NCI-H748 (cell line): Measurements from ENCODE around the gene ALCAM.

Source experiments
- DNase-seq: peaks from one replicate; lab custom pipeline; 2025; ENCODE audit not compliant: unreplicated experiment; lab: John Stamatoyannopoulos, UW

Gene ALCAM

GRCh38 chr3:105424412-105425152 is 57.9 kb downstream of the ALCAM start:
- DNase-seq = no peak

- no peak for DNase-seq
Measured at GRCh38 chr3:105425153-105425502, 58.4 kb downstream of the ALCAM start.

- DNase-seq = no peak
Measured at GRCh38 chr3:105427332-105427731, 60.6 kb downstream of the ALCAM start.

GRCh38 chr3:105429034-105429762 is 62.5 kb downstream of the ALCAM start:
- DNase-seq = peak; percentile 71

- peak; percentile 16 for DNase-seq
Measured at GRCh38 chr3:105430455-105430854, 63.7 kb downstream of the ALCAM start.

- DNase-seq = peak; percentile 78
Measured at GRCh38 chr3:105431200-105431599, 64.5 kb downstream of the ALCAM start.

- DNase-seq = no peak
Measured at GRCh38 chr3:105435277-105435676, 68.6 kb downstream of the ALCAM start.

GRCh38 chr3:105436687-105437086 is 70.0 kb downstream of the ALCAM start:
- no peak for DNase-seq

GRCh38 chr3:105440113-105440512 is 73.4 kb downstream of the ALCAM start:
- DNase-seq = no peak

GRCh38 chr3:105444725-105445124 is 78.0 kb downstream of the ALCAM start:
- no peak for DNase-seq

- DNase-seq = peak; percentile 11
Measured at GRCh38 chr3:105448338-105448982, 81.8 kb downstream of the ALCAM start.

GRCh38 chr3:105449414-105449813 is 82.7 kb downstream of the ALCAM start:
- no peak for DNase-seq

GRCh38 chr3:105456017-105456416 is 89.3 kb downstream of the ALCAM start:
- DNase-seq = no peak

- no peak for DNase-seq
Measured at GRCh38 chr3:105458518-105459215, 92.0 kb downstream of the ALCAM start.

- no peak for DNase-seq
Measured at GRCh38 chr3:105459566-105460290, 93.0 kb downstream of the ALCAM start.

GRCh38 chr3:105463620-105464019 is 96.9 kb downstream of the ALCAM start:
- no peak for DNase-seq

GRCh38 chr3:105465251-105465853 is 98.6 kb downstream of the ALCAM start:
- DNase-seq = no peak

- no peak for DNase-seq
Measured at GRCh38 chr3:105466072-105466471, 99.4 kb downstream of the ALCAM start.

GRCh38 chr3:105466495-105467404 is 100.0 kb downstream of the ALCAM start:
- no peak for DNase-seq
